HG03045 (cell line): ENCODE measurements around the gene SMARCC2.

Source experiments
- ATAC-seq: cut with Tn5 transposase; IDR thresholded peaks from one replicate; pipeline ENCODE4 v1.9.1; 2021; ENCODE audit warnings: mild to moderate bottlenecking, moderate library complexity; ENCODE audit not compliant: unreplicated experiment

SMARCC2 gene

DNA sequence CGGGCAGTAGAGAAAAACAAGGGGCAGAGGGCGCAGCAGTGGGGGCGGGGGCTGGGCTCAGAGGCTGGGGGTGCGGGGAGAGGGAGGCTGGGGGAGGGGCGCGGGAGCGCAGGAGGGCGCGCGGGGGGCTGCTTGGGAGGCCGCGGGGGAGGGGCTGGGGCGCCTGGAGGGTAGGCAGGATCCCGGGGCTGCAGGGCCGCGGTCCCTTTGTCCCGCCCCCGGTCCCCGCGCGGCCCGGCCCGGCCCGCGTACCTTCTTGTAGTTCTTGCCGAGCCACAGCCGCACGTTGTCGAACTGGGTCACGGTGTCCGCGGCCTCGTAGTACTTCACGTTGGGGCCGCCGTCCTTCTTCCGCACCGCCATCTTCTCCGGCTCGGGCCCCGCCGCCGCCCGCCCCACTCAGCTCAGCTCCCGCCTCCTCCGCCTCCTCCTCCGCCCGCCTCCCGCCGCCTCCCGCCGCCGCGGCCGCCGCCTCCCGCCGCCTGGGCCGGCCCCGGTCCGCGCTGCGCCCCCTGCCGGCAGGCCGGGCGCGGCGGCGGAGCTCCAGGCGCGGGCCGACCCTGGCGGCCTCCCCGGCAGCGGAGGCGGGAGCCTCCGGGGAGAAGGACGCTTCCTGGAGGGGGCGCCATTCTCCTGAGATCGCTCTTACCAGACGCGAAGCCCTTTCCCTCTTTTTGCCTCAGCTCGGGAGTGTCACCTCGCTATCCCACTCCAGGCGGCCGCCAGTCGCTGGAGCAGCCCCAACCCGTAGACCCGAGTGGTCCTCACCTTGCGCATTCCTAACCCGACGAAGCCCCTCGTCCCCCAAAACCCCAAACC is at the start of gene SMARCC2:
SMARCC2 (minus strand) TSS at position 385 of the 819 bp plus-strand sequence; CDS start at position 363, 22 bp downstream.
- ATAC-seq = peak; percentile 76

DNA sequence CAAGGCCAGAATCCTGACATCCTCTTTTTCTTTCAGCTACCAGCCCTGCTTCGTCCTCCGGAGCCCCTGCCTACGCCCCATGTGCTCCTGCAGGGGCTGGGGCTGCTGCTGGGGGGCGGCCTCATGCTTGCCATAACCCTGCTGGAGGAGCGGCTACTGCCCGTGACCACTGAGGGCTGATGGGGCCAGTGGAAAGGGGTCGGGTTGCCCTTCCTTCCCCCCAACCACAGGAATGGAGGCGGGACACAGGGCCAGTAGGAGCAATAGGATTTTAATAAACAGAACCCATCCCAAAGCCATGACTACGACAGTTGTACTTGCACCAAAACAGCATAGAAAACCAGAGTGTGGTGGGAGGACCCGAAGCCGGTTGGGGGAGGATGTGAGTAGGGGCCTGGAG is 48.3 kb upstream of the SMARCC2 start:
- ATAC-seq = no peak

DNA sequence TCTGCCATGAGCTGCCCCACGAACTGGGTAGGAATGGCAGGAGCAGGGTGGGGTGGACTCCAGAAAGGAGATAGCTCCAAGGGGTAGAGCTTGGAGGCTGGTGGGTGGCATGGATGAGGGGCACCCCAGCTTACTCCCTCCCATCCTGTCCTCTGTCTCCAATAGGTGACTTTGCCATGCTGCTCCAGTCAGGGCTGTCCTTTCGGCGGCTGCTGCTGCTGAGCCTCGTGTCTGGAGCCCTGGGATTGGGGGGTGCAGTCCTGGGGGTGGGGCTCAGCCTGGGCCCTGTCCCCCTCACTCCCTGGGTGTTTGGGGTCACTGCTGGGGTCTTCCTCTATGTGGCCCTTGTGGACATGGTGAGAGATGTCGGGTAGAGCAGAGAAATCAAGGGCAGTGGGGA is 47.7 kb upstream of the SMARCC2 start:
- ATAC-seq = no peak

DNA sequence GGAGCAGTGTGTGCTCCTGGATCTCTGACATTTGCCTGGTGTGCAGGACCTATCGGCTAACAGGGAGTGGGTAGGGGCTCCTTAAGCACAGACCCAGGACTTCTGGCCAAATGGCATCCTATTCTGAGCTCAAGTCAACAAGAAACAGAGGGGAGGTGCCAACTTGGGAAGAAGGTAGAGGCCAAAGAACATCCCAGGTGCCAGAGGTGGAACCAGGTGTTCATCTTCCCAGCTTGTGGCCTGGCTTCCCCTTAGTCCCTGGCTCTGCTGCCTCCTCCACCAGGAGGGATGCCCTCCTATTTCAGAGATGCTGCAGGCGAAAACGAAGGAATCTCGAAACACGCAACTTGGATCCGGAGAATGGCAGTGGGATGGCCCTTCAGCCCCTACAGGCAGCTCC is 46.8 kb upstream of the SMARCC2 start:
- ATAC-seq = no peak

DNA sequence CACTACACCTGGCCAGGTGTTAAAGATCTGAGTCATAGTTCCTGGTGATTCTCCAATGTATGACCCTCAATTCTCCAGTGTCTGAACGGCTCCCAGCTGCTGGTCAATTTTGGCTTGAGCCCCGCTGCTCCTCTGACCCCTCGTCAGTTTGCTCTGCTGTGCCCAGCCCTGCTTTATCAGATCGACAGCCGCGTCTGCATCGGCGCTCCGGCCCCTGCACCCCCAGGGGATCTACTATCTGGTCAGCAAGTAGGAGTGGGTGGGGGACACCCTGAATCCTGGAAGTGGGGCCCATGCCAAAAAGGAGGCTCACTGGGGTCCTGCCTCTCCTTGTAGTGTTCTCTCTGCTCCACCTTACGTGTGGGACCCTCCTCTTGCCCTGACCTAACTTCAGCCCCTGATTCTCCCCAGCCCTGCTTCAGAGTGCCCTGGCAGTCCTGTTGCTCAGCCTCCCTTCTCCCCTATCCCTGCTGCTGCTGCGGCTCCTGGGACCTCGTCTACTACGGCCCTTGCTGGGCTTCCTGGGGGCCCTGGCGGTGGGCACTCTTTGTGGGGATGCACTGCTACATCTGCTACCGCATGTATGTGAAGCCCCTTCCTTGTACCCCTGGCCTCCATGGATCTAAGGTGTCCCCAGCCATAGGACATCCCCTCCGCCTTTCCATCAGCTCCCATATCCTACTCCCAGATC is 45.6 kb upstream of the SMARCC2 start:
- ATAC-seq = no peak

DNA sequence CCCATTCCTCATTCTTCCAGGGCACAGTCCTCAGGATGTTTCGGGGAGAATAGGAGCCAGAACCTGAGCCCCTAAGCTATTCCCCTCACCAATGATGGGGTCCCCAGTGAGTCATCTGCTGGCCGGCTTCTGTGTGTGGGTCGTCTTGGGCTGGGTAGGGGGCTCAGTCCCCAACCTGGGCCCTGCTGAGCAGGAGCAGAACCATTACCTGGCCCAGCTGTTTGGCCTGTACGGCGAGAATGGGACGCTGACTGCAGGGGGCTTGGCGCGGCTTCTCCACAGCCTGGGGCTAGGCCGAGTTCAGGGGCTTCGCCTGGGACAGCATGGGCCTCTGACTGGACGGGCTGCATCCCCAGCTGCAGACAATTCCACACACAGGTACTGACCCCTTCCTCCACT is 41.9 kb upstream of the SMARCC2 start:
- ATAC-seq = no peak

DNA sequence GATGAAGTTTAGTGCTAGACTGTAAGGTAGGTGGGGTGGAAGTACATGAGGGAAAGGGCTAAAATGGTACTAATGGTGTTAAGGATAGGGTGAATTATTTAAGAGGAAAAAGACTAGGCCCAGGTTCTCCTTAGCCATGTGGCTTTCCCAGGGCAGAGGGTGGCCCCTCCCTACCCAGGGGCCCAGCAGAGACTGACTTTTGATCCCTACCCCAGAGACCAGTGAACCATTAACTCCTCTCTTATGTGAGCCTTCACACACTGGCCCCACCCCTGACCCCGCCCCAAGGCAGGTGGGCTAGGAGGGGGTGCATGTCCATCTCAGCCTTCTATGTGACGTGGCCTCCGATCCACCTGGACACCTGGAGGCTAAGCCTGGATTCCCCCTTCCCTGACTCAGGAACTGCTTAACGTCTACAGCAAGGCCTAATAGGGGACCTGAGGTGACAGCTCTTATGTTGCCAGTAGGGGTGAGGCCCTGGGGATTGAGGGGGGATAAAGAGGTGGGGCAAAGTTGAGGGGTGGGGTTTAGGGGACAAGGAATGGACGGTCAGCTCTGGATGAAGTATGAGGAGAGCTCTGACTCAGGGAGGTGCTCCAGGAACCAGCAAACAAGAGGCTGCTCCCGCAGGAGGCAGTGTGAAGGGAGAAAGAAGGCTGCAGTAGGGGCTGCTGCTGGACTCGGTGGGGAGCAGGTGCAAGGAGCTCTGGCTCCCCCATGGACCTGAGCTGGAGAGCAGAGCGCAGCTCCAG is 41.3 kb upstream of the SMARCC2 start:
- no peak for ATAC-seq

DNA sequence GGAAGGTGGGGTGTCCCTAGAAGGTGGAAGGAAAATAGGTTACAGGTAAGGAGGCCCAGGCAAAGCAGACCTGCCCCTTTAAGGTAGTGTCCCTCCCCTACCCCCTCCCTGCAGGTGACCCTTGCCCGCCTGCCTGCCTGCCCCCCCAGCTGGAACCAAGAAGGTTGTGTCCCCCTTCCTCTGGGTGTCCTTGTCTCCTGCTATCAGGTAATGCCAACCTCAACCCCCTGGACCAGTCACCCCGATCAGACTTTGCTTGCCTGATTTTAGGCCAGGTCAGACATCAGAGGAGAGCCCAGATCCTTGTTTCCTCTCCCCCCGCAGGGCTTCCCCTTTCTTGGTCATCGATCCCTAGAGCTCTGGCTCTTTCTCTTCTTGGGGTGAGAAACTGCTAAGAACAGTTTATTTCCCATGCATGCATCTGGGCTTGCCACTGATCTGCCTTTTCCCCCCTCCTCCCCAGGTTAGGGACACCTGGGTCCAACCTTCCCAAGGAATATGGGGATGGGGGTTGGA is 40.7 kb upstream of the SMARCC2 start, which contains the start of gene SLC39A5:
SLC39A5 (plus strand) TSS at position 136 of the 516 bp plus-strand sequence. CDS start 1,224 bp downstream, outside the sequence.
- no peak for ATAC-seq

DNA sequence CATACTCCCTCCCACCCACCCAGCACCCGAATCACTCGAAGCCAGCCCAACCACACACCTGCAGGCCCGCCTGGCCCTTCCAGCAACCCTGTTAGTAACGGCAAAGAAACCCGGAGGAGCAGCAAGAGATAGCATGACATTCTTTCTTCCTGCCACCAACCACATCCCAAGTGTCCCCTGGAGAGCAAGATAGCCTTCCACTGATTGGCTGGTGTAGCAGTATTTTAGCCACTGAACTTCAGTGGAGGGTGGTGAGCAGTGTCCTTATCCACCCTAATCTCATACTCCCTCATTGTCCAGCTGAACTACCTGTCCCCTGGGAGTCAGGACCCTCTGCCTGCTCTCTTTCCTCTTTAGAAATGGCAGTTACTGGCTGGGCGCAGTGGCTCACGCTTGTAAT is 39.8 kb upstream of the SMARCC2 start:
- ATAC-seq = no peak

DNA sequence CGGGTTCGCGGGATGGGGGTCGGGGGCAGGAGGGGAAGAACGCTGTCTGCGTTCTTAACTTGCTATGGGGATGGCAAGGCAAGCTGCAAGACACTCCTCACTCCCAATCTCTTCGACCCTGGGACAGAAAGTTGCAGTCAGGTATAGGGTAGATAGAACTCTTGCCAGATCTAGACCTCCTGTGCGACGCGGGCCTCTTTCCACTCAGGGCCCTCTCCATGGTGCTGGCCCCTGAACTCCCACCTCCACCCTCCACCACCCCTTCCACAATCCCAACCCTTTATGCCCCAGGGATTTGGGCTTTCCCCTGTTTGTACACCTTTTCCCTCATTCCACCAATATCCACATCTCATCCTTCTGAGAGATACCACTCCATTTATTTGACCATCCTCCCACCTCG is 35.7 kb upstream of the SMARCC2 start:
- ATAC-seq = no peak

DNA sequence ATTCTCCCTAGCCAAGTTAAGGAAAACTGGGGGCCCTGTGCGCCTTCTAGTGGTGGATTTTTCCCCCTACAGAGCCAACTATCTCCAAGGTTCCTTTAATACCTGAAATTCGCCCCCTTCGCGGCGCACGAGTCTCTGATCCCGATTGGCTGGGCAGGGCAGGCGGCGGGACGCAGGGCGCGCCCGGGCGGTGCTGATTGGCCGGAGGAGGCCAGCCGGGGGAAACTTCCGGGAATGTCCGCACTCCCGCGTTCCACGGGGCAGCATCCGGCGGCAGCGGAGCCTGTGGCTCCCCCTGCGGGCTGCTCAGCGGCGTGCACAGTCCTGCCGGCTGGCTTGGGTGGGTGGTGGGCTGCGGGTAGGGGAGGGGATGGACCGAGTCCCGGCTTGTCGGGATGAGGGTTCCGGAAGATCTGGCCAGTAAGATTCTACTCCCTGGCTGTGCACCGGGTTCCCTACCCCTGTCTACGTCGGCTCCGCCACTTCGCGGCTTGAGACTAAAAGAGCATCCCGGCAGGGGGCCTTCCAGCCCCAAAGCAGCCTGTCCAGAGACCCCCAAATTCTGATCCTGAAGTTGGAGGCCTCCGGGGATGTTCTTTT is 34.9 kb upstream of the SMARCC2 start, which contains the start of gene NABP2:
NABP2 (plus strand) TSS at position 241 of the 600 bp plus-strand sequence. CDS start 515 bp downstream, outside the sequence.
- ATAC-seq = peak; percentile 70

DNA sequence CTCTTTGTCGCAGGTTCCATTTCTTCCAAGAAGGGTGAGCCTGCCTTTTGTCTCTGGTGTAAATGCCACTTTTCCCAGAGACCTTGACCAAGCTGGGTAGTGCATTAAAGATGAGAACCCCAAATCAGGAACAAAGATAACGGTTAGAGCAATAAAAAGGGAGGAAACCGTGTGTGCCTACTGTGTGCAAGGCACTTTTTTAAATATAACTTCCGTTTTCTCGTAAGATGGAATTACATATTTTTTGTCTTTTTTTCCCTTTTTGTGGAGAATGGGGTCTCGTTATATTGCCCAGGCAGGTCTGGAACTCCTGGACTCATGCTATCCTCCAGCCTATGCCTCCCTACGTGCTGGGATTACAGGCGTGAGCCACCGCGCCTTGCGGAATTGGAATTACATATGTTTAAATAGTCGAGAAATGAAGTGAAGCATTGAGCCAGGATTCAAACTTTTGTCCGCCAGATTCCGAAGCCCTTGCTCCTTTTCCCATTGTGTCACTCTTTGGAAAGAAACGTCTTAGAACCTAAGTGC is 34.4 kb upstream of the SMARCC2 start:
- no peak for ATAC-seq

DNA sequence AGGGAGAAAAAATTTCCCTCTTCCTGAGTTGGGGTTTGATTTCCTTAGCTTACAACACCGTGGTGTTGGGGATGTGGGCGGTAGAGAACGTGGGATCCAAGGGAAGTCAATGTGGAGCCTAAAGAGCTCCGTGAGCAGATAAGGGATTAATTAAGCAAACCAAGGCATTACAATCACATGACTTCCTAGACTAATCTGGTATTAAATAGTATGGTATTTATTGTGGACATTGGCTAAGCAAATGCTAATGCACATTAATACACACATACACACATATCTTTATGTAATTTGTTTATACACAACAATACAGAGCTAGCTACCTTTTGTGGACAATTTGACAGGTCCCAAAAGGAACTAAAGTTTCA is 33.2 kb upstream of the SMARCC2 start:
- no peak for ATAC-seq

DNA sequence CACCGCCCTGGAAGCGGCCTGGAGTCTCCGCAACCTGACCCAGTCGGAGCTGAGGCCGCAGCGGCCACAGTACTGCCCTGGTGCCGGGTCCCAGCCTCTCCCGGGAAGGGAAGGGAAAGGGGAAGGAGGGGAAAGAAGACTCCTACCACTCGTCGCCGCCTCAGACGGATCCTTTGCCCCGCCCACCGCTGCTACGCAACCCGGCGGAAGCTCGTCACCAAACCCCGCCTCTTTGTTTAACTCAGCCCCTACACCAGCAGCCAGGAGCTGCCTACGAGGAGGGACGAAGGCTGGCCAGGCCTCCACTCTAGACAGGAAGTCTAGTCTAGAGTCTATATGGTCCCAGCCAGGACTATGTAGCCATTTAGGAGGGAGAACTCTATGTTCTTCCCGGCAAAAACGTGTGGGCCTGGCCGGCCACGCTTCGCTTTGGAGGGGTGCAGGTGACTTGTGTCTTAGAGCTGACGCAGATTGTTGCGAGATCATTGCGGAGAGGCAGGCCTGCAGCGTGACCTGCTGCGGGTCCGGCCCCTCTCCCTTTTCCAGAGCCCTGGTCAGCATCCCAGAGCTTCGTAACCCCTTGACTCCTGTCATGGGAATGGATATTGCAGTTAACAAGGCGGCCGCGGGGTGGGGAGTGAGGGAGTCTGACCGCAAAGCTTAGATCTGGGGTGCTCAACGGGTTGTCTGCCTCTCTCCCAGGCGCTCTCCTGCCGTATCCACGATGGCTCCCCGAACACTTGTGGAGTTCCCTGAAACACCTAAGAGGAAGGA is 32.7 kb upstream of the SMARCC2 start, which contains the start of gene RNF41:
RNF41 (minus strand) TSS at position 166 of the 774 bp plus-strand sequence. CDS start 7,875 bp downstream, outside the sequence.
- peak; percentile 74 for ATAC-seq

DNA sequence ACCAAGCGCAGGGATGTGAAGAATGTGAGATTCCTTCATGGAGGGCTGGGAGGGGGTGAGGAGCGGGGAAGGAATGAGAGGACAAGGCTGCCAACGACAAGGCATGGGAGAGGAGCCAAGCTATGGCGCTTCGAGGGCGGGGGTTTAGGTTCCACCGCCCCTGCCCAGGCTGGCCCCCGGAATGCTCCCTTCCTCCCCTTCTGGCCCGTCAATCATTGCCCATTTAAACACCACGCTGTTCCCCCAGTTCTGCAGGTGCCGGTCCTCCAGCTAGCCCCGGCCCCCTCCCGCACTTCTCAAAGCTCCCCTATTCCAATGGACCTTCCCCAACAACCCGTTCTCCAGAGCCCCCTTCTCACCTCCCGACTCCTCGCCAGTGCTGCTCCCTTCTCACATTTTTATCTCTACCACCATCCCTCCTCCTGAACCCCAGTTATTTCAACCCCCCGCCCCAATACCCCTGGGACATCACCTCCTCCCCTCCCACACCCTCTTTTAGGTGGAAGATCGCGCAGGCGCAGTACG is 32.0 kb upstream of the SMARCC2 start:
- peak; percentile 32 for ATAC-seq

DNA sequence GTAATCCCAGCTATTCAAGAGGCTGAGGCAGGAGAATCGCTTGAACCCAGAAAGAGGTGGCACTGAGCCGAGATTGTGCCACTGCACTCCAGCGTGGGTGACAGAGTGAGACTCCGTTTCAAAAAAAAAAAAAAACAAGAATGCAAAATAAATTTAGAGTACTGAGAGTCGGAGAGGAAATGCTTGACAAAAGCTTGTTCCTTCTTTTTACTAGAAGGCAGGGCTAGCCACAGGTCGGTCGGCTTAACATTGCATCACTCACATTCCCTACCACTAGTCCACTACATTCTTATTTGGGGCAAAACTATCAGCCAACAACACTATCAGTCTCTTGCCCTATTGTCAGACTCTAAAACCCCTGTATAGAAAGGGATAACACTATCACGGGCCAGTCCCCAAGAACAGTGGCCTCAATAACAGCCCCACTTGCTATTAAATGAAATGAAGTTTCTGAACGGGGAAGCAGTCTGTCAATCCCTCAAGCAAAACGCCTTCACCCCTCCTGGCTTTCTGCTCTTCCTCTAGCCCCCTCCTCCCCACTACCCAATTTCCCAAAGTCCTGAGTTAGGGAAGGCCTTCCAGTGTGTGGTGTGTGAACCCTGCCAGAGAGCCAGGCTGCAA is 31.4 kb upstream of the SMARCC2 start:
- no peak for ATAC-seq

DNA sequence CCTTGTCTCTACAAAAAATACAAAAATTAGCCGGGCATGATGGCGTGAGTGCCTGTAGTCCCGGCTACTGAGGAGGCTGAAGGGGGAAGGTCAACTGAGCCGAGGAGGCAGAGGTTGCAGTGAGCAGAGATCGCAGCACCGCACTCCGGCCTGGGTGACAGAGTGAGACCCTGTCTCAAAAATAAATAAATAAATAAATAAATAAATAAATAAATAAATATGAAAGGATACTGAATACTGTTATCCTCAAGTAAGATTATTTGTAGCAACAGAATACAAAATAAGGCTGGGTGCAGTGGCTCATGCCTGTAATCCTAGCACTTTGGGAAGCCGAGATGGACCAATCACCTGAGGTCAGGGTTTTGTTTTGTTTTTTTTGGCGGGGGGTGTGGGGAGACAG is 30.6 kb upstream of the SMARCC2 start:
- no peak for ATAC-seq

DNA sequence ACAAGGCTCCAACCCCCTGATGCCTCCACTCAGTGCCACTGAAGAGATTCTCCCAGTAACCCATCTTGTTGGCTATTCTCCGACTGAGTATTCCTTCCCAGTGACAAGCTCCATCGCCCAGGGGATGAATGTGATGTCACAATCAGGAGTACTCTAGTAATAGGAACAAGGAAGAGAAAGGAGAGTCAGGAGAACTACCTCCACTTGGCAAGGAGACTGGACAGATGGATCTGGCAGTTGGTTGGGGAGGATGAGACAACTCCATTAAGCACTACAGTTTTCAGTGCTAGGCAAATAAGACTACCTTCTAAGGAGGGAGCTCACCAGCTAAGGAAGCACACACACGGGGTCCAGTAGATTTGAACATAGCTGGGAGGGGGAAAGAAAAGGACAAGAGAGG is 27.2 kb upstream of the SMARCC2 start:
- ATAC-seq = no peak

DNA sequence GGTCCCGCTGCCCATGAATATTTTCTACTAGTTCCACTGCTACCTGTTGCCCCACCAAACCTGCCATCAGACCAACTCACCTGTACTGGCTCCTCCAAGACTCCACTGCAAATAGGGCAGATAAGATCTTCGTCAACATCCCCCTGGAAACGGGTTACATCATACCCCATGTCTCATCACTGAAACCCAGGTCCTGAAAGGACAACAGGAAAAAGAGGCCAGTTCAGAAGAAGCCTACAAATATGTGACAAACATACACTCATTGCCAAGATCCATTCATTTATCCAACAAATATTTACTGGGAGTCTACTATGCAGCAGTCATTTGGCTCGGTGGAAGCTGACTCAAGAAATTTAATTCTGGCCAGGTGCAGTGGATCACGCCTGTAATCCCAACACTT is 24.6 kb upstream of the SMARCC2 start:
- no peak for ATAC-seq
